ENCODE measurements around the gene LMO2.

The LMO2 gene

DNA sequence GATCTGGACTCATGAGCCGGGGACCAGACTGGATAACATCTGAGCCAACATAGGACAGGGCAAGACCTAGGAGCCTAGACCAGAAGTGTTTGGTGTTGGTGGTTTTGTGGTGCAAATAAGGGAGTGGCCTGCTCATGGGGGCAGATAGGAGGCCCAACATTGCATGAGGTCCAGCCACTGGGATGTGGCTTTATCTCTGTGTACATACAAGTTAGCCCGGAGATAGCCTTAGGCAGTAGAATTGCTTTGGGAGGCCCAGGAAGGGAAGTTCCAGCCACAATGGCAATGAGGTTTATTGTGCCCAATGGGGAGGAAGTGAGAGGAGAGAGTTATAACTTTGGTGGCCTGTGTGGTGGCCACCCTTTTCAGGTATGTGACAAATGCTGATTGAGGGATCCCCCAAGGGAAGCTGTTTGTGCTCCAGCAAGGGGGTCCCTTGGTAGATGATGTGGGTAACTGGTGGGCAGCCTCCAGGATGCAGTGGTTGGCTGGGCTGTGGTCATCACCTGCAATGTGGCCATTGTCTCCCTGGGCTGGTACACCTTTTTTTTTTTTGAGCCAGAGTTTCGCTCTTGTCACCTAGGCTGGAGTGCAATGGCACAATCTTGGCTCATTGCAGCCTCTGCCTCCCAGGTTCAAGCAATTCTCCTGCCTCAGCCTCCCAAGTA, 6.4 kb downstream of the LMO2 start:
- DNase-seq = no peak

DNA sequence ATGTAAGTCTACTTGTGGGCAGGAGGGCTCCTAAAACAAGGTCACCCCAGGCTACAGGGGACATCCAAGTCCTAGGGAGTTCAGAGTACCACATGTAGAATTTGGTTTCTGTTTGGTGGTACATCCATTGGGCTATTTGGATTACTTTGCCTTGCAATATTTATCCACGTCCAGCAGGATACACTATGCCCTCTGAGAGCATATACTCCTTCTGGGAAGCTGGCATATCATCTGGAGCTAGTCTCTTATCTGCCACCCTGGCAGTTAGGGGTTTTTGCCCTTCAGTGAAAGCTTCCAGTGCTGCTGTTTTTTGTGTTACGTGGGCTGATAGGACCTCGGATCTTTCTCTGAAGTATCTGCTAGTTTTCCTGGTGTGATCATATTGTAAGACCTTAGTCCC, 7.3 kb downstream of the LMO2 start:
- DNase-seq = no peak

DNA sequence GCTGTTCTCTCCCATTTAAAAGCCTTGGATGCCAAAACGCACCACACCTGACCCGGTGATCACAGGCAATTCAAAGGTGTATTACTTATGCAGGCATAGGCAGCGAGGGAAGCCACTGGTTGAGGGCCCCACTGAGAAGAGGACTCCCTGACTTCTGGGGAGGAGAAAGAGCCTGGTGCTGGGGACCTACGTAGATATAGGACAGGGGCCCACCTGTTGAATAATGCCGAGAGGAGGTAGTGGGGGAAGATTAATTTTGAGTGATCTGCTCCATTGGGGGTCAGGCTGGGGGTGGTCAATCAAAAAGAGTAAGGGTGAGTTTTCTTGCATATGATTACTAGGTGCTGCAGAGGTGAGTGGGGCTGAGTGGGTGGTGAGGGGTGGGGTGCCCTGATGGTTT, 7.8 kb downstream of the LMO2 start:
- DNase-seq = no peak

DNA sequence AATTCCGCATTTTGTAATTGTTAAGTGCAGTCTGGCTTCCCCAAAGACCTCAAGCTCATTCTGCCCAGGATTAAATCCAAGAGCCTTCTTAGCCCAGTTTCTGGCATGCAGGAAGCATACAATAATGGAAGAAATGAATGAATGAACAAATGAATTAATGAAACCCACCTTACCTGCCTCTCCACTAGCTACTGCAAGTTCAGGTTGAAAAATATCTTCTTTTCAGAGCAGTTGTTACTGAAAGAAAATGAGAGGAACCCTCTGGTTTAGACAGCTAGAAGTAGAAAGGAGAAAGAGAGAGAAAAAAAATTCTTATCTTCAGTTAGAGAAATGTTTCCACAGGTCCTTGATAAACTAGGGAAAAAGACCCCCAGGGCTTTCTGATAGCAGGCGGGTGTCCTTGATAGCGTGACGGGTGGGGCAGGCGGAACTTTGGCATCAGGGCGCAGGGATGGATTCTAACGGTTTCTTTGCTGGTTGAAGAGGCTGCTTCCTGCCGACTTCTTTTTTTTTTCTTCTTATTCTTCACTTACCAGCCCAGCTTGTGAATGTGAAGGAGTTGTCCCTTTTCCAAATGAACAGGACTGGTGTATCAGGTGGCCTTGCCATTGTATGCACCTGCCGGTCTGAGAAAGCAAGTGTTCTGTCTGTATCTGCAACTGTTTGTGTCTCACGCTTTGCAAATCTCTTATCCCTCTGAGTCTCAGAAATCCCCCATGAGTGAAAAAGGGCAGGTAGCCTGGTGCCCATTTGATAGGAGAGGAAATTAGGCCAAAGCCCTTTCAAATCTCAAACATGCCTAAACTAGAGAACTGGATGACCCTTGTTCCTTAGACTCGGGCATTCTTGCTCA, 10.0 kb downstream of the LMO2 start:
- DNase-seq = no peak

DNA sequence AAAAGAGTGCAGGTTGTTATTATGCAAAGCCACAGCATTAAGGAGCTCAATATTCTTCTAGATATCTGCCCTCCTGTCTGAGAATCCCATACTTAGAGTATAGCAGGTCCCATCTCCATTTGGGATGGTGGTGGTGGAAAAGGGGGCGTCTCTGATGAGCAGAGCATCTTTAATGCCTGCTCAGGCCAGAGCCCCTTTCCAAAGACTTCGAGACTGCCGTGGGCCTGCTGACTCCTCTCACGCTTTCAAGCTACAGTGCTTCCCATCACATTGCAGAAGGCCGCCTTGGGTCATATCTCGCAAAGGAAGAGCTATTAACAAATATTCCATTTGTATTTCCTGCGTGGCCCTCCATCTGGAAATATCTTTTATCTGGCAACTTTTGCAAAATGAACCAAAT, 10.9 kb downstream of the LMO2 start:
- DNase-seq = no peak

DNA sequence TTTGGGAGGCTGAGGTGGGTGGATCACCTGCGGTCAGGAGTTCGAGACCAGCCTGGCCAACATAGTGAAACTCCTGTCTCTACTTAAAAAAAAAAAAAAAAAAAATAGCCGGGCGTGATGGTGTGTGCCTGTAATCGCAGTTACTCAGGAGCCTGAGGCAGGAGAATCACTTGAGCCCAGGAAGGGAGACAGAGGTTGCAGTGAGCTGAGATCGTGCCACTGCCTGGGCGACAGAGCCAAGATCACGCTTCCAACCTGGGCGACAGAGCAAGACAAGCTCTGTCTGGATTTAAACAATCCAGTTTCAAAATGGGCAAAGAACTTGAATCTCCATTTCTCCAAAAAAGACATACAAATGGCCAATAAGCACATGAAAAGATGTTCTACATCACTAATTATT, 12.5 kb downstream of the LMO2 start:
- no peak for DNase-seq

DNA sequence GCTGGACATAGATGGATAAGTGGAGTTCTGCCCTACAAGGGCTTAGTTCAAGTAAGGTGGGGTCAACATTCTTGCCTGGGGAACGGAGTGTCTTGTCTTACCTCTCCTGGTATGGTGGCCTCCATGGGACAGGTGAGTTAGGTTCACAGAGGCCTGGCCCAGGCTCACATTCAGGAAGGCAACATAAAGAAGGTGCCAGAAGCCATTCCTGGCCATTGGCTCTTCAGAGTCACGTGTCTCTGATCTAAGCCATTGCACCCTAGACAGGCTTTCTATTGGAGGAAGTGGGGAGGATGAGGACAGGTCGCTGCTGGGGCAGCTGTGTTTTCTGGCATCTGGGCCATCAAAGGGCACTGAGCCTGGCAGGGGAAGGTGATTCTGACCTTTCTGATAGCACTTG, 14.8 kb downstream of the LMO2 start:
- no peak for DNase-seq

DNA sequence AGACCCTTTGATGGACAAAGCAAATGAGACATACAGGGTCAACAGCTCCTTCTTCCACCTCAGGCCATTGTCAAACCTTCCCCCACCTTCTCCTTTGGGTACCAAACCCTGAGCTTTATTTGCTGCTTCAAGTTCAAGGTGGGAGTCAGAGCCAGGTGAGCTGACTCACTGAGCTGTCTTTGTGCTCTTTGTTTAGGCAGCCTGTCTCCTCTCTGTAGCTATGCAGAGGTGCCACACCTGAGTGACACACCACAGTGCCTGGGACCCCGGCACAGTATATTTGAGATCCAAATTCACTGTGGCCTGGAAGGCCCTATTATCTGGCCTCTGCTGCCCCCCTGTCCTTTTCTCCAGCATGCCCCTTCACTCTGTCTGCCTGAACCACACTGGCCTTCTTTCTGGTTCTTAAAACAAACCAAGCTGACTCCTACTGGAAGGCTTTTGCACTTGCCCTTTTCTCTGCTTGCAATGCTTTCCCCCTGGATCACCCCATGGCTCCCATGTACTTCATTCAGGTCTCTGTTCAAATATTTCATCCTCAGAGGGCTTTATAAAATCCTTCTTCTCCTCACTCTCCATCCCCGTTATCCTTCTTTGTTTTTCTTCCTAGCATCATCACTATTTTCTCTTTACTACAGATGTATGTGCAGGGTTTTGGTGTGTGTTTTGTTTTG, 16.1 kb downstream of the LMO2 start:
- no peak for DNase-seq

DNA sequence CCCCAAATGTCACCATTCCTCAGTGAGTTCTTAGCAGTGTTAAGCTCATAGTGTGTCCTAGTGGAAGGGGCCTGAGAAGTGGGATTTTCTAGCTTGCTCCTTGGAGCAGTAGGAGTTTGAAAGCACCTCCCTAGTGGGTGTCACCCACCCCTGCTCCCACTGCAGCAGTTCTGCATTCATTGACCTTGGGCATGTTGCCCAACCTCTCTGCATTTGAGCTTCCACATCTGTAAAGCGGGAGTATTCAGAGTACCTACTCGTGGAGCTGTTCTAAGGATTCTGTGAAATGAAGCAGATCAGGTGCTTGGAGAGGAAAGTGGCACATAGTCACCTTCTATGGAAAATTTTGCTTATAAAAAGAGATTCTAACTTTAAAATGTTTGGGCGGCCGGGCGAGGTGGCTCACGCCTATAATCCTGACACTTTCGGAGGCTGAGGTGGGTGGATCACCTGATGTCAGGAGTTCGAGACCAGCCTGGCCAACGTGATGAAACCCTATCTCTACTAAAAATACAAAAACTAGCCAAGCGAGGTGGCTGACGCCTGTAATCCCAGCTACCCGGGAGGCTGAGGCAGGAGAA, 16.9 kb downstream of the LMO2 start:
- DNase-seq = no peak

DNA sequence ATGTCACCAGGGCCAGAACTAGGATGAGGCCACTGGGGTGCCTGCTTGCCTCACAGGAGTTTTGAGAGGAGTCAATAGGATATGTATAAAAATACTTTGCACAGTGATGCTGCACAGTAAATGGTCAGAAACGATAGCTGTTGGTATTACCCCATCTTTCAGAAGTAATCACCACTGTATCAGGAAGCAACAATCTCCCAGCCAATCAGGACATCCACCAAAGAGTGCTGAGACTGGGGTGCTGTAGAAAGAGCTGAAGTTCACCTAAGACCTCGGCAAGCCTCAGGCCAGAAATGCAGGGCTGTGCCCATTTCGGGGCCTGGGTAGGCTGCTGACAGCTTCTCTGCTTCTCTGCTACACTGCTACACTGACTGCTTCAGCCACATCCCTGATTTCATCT, 17.4 kb downstream of the LMO2 start:
- no peak for DNase-seq

DNA sequence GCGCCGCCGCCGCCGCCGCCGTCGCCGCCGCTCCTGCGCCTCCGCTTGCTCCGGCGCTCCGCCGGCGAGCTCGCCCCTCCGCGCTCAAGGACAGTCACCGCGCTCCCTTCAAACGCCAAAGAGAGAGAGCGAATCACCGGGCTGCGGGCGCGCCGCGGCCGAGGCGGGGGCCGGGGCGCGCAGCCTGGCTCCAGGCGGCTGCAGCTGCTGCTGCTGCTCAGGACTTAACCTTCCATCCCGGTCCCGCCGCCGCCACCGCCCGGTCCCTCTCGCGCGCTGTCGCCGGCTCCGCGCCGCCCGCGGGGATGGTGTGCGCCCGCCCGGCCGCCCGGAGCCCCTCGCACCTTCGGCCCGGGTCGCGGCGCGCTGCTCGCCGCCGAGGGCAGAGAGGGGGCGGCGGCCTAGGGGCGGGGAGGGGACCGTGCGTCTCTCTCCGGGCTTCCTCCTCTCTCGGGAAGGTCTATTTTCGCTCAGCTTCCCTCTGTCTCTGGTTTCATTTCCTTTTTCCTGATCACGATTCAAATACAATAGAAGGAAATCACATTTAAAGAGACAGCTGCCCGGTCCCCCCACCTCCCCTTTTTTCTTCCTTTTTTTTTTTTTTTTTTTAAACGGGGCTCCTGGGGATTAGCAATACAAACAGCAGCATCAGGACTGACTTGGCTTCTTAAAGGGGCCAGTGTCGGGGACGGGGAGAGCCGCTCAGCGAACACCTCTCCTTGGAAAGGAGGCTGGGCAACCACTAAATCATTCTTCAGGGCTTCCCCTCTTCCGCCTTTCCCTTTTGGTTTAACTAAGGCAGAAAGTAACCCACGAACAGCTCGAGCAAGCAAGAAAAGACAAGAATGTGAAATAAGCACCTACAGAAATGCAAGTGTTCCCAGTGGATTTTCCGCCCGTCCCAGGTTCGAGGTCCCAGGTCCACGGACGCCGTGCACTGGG, 22.1 kb downstream of the LMO2 start:
- DNase-seq = no peak

DNA sequence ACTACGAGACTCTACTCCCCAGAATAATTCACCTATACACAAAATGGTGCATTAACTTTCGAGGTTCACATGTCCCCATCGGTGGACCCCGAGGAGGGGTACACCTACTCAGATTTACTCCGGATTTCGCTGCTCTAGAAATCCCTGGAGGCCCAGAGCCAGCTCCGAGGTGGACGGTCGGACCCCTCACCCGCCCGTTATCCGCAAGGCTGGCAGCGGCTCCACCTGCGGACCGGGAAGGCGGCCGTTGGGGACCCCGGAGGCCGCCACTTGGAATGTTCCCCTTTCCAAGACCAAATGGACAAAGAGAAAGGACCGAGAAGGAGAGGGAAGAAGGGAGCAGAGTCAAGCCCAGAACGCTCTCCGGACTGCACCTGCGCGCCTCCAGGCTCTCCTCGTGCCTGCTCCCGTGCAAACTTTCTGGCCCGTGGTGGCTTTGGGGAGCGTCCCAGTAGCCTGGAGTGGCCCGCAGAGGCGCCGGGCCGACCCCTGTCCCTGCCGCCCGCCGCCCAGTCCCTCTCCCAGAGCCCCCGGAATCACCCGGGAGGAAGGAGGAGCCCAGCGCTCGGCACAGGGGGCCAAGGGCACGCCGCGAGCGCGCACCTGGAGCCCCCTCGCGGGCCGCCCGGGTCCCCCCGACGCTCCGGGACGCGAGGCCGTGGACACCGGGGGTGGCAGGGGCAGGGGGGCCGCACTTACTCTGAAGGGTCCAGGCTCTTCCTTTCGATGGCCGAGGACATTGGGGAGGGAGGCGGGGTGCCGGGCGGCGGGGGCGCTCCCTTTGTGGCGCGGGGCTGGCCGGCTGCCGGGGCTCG, 23.0 kb downstream of the LMO2 start:
- DNase-seq = no peak

DNA sequence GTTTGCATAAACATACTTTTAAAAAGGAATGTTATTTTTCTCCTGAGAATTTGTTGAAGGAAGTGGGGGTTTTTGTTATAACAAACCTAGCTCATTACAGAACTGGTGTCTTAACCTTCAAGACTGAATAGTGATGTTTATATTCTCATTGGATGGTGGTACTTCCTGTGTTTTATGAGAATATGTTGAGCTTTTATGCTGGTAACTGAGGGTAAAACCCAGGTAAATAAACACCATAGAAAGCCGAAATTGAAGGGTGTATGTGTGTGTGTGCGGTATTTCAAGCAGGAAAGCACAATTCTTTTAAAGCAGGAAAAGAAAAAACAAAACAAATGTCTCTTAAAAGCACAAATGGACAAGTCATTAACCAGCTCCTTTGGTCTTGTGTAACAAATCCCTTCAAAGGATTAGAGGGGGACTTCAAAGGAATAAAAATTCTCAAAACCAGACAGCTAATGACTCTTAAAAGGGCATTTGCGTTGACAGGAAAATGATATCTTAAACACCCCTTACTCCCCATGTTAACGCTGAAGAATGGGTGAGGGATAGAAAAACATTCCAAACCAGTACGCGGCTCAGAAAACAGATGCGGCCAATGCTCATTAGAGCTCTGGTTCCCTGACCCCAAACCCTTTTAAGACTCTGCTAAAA, 23.8 kb downstream of the LMO2 start:
- no peak for DNase-seq

DNA sequence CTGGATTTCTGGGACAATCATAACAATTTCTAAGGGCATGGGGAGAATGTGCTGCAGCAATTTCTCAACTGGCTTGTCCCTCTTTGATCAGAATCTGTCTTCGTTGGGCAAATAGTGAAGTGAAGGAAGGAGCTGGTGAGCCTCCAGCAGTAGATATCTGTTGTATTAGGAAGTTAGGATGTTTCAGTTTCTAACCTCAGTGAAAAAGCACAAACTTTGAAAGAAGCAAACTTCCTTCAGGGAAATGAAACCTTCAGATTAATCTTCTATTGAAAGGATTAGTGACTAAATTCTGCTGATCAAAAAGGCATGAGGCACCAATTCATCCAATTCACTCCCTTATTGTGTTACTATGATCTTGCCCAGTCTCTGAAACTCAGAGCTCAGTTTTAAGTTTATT, 24.3 kb downstream of the LMO2 start:
- no peak for DNase-seq

DNA sequence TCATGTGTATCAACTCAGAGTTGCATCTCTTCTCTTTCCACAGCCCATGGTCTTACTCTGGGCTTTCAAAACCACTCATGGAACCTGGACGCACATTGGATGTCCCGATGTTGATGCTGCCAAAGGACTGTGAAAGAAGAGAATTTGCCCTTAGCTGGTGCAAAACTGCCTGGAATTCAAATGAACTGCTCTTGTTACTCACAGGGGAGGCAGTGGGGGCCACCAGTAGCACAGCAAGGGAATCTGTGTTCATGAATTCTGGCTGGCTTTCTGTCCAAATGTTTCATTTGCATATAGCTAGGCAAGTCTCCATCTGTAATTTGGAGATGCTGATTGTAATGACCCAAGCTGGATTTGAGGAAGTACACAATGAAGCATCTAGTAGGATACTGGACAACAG, 24.9 kb downstream of the LMO2 start:
- no peak for DNase-seq

DNA sequence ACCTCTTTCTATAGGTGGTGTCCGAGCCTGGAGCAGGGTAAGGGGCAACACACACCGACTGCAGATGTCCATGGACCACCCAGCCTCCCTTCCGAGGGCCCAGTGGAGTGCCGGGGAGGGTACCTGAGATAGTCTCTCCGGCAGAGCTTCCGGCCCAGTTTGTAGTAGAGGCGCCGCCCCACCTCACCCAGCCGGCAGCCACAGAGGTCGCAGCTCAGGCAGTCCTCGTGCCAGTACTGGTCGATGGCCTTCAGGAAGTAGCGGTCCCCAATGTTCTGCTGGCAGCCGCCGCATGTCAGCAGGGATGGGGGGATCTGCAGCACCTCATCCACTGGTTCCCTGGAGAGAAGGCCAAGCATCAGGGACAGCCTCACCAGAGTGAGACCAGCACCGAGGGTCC, 27.4 kb downstream of the LMO2 start:
- DNase-seq = no peak

DNA sequence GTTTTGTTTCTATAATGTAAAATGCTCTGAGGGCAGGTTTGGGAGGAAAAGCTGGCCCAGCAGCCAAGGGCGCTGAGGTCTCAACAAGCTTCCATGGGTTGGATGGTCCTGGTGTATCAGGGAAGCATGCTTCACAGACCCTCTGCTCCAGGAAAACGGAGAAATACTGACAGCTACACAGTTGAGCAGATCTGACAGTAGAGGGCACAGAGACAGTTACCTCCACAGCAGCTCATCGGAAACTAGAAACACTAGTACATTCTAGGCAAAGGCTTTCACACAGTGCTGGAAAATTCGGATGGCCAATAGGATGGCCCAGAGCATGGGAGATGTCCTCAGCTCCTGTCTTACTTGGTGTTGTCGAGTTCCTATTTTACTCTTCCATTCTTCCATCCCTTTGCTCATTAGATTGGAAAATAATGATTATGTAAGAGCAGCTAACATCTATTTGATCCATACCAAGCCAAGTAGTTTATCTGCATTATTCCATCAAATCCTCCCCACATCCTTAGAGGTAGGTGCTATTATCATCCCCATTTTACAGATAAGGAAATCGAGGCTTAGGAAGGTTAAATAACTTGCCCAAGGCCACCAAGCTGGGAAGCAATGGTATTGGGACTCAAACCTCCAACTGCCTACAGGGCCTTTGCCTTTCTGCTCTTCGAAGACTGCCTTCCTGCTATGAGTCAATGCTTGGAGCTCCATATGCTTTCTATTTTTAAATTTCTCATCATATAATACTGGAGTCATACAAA, 28.3 kb downstream of the LMO2 start:
- no peak for DNase-seq

DNA sequence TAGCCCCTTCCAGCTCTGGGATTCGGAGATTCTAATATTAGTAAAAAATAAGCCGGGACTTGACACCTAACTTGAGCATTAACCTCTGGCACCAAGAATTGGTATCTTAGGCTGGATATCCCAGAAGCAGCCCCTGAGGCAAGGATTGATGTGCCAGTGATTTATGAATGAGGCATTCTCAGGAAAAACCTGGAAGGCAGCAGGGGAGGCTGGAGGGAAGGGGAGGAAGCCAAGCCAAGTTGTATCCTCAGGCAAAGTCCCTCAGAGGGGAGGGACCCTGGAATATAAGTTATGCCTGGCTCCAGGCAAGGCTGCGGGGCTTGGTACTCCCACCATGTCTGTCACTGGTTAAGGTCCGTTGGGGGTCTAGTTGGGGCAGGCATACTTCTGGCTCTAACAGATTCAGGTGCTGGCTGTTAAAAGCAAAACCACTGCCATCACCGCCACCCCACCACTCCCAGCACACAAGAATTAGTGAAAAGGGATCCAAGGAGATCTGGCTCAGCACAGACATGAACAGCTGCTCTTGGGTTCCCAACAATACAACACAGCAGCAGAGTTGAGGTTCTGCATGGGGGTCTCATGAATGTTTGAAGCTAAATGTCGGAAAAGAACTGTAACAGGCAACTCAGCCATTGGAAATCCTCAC, 29.8 kb downstream of the LMO2 start:
- DNase-seq = no peak

DNA sequence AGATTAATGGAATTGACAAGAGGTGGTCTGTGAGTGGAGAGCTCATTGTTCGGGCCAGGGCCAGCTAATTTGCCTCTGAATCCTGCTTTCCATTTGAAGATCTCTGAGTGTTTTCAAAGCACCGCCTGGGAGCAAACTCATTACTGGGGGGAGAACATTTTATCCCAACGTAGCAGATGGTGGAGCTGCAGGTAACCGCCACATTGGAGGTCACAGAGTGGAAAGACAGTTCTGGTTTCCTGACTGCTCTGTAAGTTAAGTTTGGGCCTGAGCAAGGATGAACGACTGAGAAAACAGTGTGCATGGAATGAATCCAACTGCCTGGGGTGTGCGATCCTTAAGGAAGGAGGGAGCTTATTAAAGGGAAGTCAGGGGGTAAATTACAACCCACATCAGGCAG, 30.5 kb downstream of the LMO2 start:
- DNase-seq = no peak

DNA sequence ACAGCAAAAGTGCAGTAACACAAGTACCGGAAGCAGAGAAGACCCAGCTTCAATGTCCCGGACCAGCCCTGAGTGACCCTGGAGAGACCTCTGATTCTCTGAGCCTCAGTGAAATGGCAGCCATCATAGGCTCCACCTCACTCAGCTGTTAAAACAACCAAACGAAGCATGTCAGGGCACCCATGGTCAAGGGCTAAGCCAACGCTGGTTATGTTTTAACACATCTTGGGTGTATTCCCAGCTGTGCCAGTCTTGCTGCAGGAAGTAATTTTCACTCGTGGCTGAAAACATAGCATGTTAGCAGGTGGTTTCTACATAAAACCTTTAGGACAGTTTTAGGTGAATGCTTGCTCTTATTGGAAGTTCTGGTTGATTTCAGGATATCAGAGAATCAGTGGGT, 30.9 kb downstream of the LMO2 start:
- DNase-seq = no peak
